Measurements from ENCODE around the gene ZNF217.

GRCh38 chr20:53595018-53595378 lies 1.4 kb upstream of the ZNF217 start:
- no peak for TF ChIP-seq CTCF (conservative IDR thresholded peaks at IDR 0.05; ENCODE audit: low read depth, low read length)
- no peak for TF ChIP-seq EZH2 (IDR thresholded peaks at IDR 0.05; ENCODE audit: borderline replicate concordance, low read depth, low read length, poor library complexity, severe bottlenecking)

Measured in A673 (cell line).